COLO829 (cell line): ENCODE data around the gene TACC2.
A peak's percentile ranks its signal among the peaks of the same experiment; 100 is the strongest.

Source experiments
- DNase-seq: peaks from one replicate; pipeline ENCODE4 v3.0.0; 2012; ENCODE audit warnings: low spot score

TACC2 gene

GRCh38 chr10:122249303-122249850 is 260.4 kb downstream of the TACC2 start:
- DNase-seq: no peak

DNA sequence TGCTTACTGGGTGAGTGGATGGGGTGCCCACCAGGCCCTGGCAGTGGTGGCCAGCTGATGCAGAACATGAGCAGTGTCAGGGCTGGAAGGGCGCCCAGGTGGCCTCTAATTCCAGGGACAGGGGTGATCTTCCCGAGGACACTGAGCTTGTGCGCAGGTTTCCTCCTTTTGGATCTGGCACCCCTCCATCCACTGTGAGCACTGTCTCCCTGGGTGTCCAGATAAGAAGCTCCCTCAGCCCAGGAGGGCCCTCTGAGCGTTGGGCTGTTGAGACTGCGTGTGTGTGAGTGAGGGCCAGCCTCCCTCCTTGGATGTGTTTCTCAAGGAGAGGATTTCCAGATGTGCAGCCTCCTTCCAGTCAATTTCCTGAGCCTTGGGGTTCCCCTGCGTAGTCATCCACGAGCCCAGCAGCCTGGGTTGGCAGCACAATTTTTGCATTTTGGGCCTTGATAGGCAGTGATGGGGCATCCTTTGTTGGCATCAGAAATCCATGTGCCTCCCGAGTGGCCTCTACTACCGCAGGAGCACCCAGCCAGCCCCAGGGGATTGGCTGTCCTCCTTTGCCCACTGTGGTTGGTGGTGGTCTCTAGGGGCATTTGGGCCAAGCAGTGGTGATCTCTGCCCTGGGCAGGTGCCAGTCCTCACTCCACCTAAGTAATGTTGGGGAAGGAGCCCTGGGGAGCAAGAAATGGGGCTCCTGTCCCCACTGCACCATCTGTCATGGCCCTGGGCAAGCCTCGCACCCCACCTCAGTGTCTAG is 261.2 kb downstream of the TACC2 start:
- no peak for DNase-seq

DNA sequence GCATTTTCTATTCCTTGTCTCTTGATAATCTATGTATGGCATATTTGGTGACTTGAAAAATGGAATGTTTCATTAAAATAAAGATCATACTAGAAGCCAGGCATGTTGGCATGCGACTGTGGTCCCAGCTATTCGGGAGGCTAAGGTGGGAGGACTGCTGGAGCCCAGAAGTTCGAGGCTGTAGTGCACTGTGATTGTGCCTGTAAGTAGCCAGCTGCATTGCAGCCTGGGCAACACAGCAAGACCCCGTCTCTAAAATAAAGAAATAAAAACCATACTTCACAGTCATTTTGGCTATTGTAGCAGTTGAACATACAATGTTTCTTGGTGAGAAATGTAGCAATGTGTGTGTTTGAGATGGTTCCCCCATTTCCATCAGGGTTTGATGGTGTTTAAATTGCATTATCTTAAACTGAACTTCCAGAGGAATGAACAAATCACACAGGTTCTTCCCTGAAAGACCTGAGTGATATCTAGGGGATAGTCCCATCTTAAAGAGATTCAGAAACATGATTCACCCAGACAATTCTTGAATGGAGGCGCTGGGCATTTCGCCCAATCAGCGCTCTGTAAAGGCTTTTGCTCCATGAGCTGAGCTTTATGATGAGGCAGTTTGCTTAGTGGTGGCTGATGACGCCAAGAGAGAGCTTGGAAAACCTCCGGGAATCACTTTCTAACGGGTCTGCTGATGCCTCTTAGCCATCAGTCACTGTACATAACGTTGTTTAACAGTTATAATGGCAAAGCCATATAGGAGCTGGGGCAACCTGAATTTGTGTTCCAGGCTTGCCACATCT is 262.7 kb downstream of the TACC2 start:
- no peak for DNase-seq

- DNase-seq: no peak
Measured at GRCh38 chr10:122252805-122253204, 263.8 kb downstream of the TACC2 start.

DNA sequence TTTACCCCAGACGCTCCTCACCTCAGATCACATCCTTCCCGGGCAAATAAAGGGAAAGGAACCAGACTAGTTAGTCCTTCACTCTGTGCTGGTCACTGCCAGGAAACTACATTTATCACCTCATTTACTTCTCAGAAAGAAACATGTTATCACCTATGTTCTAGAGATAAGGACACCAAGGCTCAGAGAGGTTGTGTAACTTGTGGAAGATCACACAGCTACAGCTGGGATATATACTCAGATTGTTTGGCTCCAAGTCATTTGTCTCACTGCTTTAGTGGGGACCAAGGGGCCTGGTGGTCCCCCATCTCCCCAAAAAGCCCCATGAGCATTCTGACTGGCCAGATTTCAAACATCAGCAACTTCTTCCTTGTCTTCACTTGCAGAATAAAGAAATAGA is 264.6 kb downstream of the TACC2 start:
- DNase-seq: no peak

DNA sequence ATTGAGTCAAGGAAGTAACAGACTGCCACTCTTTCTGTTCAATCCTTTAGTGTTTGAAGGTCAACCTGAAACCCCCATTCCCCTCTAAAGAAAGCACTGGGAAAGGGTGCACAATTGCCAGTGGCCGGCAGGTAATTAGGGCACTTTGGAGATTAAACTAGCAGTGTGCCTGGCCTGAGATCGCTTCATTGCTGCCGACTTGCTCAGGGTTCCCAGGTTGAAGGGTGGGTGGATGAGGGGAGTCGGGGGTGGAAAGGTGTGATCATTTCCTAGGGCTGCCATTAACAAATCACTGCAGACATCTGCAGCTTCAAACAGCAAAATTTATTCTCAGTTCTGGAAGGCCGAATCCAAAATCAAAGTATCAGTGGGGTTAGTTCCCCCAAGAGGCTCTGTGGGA is 265.9 kb downstream of the TACC2 start:
- no peak for DNase-seq

DNA sequence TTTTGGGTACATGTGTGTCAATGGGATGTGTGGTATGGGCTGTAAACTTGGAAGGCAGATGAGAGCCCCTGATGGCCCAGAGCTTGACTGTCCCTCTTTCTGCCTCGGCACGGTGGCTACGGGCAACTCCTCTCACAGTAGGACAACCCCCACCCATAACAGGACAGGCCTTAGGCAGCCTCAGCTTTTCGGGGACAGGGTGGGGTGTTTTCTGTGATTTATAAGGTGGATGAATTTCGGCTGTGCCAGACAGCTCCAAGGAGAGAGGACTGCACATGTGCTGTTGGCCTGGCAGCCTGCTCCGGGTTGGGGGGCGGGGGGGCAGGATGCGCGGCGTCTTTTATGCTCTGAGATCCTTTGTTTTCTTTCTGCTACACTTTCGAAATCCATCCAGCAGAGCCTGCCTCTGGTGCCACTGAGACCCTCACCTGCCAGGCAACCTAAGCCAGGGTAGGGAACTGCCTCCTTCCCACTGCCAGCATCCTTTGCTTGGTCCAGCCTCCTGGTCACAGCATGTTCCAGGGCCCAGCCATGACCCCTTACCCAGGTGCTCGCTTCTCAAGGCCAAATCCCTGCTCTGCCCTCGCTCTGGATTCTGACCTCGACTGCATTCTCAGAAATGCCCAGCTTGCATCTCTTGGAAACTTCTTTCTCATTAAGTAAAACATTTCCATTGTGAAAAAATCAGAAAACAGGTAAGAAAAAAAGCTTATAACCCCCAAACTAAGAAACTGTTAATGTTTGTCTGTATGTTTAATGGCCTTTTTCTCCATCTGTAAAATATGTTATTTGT is 266.7 kb downstream of the TACC2 start:
- DNase-seq: no peak

- no peak for DNase-seq
Measured at GRCh38 chr10:122257041-122257440, 268.1 kb downstream of the TACC2 start.

GRCh38 chr10:122258136-122259074 is 269.4 kb downstream of the TACC2 start:
- no peak for DNase-seq

GRCh38 chr10:122259075-122259466 is 270.1 kb downstream of the TACC2 start:
- DNase-seq: no peak

GRCh38 chr10:122261584-122261983 is 272.6 kb downstream of the TACC2 start:
- no peak for DNase-seq

DNA sequence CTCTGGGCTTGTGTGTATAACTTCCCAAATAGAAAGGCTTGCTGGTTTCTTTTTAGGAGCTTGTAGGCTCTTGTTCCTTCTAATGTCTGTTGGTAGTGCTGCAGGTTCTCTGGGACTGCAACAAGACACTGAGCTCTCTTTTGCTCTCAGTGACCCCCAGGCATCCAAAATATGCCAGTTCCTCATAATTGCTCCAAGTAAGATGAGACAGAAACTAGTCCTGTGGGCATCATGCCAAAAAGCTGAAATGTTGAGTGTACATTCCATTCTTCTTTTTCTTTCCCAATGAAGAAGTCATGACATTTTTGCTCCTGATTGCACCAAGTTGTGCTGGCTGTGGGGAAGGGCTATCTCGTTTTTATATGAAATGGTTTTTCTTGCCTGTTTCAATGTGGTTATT is 275.0 kb downstream of the TACC2 start:
- peak; percentile 22 for DNase-seq

- DNase-seq: peak; percentile 13
Measured at GRCh38 chr10:122264436-122264835, 275.5 kb downstream of the TACC2 start.

DNA sequence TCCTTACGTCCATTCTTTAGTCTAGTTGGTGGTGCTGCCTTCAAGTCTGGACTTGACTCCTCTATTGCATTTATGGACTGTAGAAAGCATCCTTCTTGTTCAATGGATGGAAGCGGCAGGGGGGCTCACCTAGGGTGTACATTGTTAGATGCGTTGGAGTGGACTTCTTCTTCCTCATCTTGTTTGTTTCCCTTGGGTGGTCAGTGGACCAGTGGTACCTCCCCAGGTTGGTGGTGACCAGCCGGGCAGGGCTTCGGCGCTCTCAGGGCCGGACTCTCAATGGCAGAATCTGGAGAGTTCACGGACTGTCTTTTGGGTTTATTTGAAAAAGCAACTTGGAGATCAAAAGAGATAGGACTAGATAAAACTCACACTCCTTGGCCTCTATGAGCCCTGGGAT is 276.0 kb downstream of the TACC2 start:
- no peak for DNase-seq

- DNase-seq: no peak
Measured at GRCh38 chr10:122265896-122266295, 276.9 kb downstream of the TACC2 start.

- DNase-seq: peak; percentile 39
Measured at GRCh38 chr10:122267849-122268737, 279.1 kb downstream of the TACC2 start.

GRCh38 chr10:122269059-122269687 is 280.2 kb downstream of the TACC2 start:
- no peak for DNase-seq

DNA sequence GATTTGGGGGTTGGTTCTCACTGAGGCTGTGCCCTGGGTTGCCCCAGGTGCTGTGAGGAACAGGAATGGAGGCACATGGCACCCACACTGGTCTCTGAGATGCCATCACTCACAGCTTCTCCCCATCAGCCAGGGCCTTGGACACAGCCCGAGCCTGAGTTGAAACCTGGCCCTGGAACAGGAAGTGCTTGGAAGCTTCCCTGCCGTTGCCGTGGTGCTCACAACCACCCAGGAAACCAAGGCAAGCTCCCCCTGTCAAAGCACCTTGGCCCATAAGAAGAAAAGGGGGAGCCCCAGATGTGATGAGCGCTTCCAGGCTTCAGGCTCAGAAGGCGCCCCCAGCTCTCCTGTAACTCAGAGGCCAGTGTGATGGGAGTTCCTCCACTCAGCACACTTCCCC is 282.1 kb downstream of the TACC2 start, which contains the start of gene BTBD16:
Gene BTBD16 (plus strand): TSS at position 221 of the 400 bp plus-strand sequence. CDS start 3,786 bp downstream, outside the sequence.
- no peak for DNase-seq

DNA sequence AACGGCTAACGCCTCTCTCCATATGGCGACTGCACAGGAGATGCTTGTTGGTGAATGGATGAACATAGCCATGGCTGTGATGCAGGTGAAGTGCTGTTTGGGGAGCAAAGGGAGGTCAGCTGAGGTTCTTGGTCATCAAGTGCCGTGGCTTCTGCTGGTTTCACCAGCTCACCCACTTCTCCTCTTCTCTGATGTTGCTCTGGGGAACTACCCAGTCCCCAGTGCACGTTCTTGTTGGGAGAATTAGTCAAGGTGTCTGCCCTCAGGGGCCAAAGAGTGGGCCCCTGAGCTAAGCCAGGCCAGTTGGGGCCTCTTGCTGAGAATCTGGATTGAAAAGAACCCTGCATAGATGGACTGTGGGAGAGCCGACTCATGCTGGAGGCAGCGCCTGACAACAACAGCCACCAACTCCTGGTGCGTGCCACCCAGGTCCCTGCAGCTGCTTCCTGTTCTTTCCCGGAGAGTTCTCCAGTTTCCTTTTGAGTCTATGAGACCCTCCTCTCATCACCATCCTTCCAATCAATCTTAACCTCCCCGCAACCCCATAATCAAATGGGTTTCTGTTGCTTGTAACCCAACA is 285.1 kb downstream of the TACC2 start:
- no peak for DNase-seq
